HFFc6 (cell line): Measurements from ENCODE around the gene HERC3. TPM values are rescaled to one million over a fixed set of nuclear protein-coding genes. Genes with fewer than 3 reads are reported as not detected.

Experiments used
- DNase-seq: peaks from one replicate; pipeline ENCODE4 v3.0.0-alpha.2; 2018
- H3K27ac Mint-ChIP-seq: 2 replicates; pipeline ENCODE4 v1.8.0; 2020; ENCODE audit warnings: mild to moderate bottlenecking, mixed read lengths
- H3K27me3 Mint-ChIP-seq: 2 replicates; pipeline ENCODE4 v1.8.0; 2021; ENCODE audit warnings: mild to moderate bottlenecking, moderate library complexity, mixed read lengths; ENCODE audit not compliant: insufficient read depth
- H3K36me3 Mint-ChIP-seq: 2 replicates; pipeline ENCODE4 v1.8.0; 2021; ENCODE audit warnings: low read depth, mixed read lengths
- H3K4me1 Mint-ChIP-seq: 2 replicates; pipeline ENCODE4 v1.8.0; 2020; ENCODE audit warnings: low read depth, mixed read lengths
- H3K4me3 Mint-ChIP-seq: 2 replicates; pipeline ENCODE4 v1.8.0; 2020; ENCODE audit warnings: mild to moderate bottlenecking, moderate library complexity, mixed read lengths
- H3K9me3 Mint-ChIP-seq: 2 replicates; pipeline ENCODE4 v1.8.0; 2020; ENCODE audit warnings: mild to moderate bottlenecking, mixed read lengths
- CTCF ChIP-seq: fragments of 200-600 bp; sonication (generic); IDR thresholded peaks from 2 replicates; pipeline ENCODE4 v1.5.0; 2021; ENCODE audit warnings: antibody characterized with exemption, mild to moderate bottlenecking
- total RNA-seq, 6 experiments: library from RNA; stranded (reverse); fragmentation: NEBNext Ultra II Directional; extraction: Animal tissue kit (Norgen Biotek cat#: 25700); gene quantifications; 2 replicates in 1 of 6; 3 replicates in 5 of 6; pipeline ENCODE4 v1.2.3, GENCODE V29; 2021

HERC3 gene
- total RNA-seq, 6 experiments from 2014 or later, result 16.5 to 32.2 (median 26.6) TPM

GRCh38 chr4:88696630-88697029 is 104.3 kb downstream of the HERC3 start:
- no peak for DNase-seq
- Mint-ChIP-seq H3K4me1 (peaks cover 6% of the 10 kb centered on the region), H3K36me3 (peaks cover 16% of the 10 kb centered on the region), H3K9me3 (no peaks in the 10 kb centered on the region), H3K27ac (peak overlapping the region; percentile 87), H3K4me3 (peak overlapping the region; percentile 84), H3K27me3 (no peaks in the 10 kb centered on the region; the same call in 1 of the 2 replicates)
- TF ChIP-seq CTCF, result no peak

- Mint-ChIP-seq H3K4me3 (peak overlapping the region; percentile 84), H3K36me3 (peaks cover 16% of the 10 kb centered on the region), H3K27ac (peak overlapping the region; percentile 87), H3K9me3 (no peaks in the 10 kb centered on the region), H3K4me1 (peaks cover 6% of the 10 kb centered on the region), H3K27me3 (no peaks in the 10 kb centered on the region; the same call in 1 of the 2 replicates)
- TF ChIP-seq CTCF, result no peak
- DNase-seq, result peak; percentile 9
These were observed 104.9 kb downstream of the HERC3 start for GRCh38 chr4:88697141-88697540.

GRCh38 chr4:88697588-88698329 is 105.5 kb downstream of the HERC3 start, which contains the start of gene NAP1L5:
TSS of gene NAP1L5 (minus strand) at chr4:88697829. CDS start at chr4:88697754, 75 bp downstream.
- Mint-ChIP-seq H3K4me1 (peaks cover 6% of the 10 kb centered on the region), H3K36me3 (peaks cover 16% of the 10 kb centered on the region), H3K4me3 (peak within 1 kb of the TSS; percentile 84), H3K27me3 (no peaks in the 10 kb centered on the region; the same call in 1 of the 2 replicates), H3K9me3 (no peaks in the 10 kb centered on the region), H3K27ac (peak within 1 kb of the TSS; percentile 87)
- DNase-seq, result peak; percentile 49
- no peak for TF ChIP-seq CTCF

- no peaks in the 10 kb centered on the region; the same call in 1 of the 2 replicates for H3K27me3 Mint-ChIP-seq
- no peak for TF ChIP-seq CTCF
- H3K36me3 Mint-ChIP-seq, result peaks cover 16% of the 10 kb centered on the region
- no peak for DNase-seq
- H3K27ac Mint-ChIP-seq, result 0 out of 2 replicates have a peak overlapping the region, but pooled peaks have one; percentile 87
- H3K4me1 Mint-ChIP-seq, result peaks cover 6% of the 10 kb centered on the region
- no peak overlapping the region for H3K4me3 Mint-ChIP-seq
- no peaks in the 10 kb centered on the region for H3K9me3 Mint-ChIP-seq
These were observed 106.2 kb downstream of the HERC3 start for GRCh38 chr4:88698519-88698918.

GRCh38 chr4:88702782-88703181 is 110.5 kb downstream of the HERC3 start:
- Mint-ChIP-seq H3K4me1 (peaks cover 26% of the 10 kb centered on the region), H3K36me3 (peaks cover 5% of the 10 kb centered on the region; the same call in 1 of the 2 replicates), H3K4me3 (no peak overlapping the region), H3K27me3 (peaks cover under 1% of the 10 kb centered on the region), H3K27ac (no peak overlapping the region), H3K9me3 (no peaks in the 10 kb centered on the region)
- no peak for DNase-seq
- TF ChIP-seq CTCF, result no peak
